CD4-positive, alpha-beta T cell treated with Interleukin-6 for 4 hours (primary cell): ENCODE data around the gene EDNRA.

Source experiments
- DNase-seq: peaks from one replicate; pipeline ENCODE4 v3.0.0-alpha.2; 2020; ENCODE audit warnings: mixed read lengths

Gene EDNRA

GRCh38 chr4:147591106-147591505 is 110.2 kb downstream of the EDNRA start:
- no peak for DNase-seq

GRCh38 chr4:147594107-147594506 is 113.2 kb downstream of the EDNRA start:
- DNase-seq = no peak
